ENCODE measurements around the gene PLCG1. TPM values are rescaled to one million over a fixed set of nuclear protein-coding genes. Genes with fewer than 3 reads are reported as not detected.

Gene PLCG1
- total and polyA plus RNA-seq, 9 of the 15 experiments (the other 6 are each of a cell fraction or from before 2014, with no cell fraction given), result 1.7 to 67.0 (median 34.8) TPM

DNA sequence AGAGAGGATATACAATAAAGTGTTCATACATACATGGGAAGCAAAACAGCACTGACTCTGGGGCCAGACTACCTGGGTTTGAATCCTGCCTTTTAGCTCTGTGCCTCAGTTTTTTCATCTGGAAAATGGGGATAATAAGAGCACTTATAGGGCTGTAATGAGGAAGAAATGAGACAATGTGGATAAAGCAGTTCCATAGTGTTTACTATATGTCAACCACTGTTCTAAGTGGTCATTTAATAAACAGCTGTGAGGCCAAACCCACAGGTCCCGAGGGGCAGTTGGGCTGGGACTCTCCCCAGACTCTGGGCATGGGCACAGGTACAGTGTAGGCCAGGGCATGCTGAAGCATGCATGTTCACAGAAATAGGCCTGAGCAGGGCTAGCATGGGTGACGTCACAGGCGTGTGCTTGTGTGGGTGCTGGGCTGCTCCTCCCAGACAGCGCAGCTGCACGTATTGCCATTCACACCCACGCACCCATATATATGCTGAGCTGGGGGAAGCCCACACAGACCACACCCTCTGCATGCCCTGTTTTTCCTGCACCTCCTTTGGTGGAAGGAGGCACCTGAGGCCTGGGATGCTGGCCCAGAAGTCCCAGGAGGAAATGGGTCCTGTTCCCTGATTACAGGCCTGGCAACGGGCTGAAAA, 3.5 kb upstream of the PLCG1 start (continued):
- TF ChIP-seq, protein P1, sequence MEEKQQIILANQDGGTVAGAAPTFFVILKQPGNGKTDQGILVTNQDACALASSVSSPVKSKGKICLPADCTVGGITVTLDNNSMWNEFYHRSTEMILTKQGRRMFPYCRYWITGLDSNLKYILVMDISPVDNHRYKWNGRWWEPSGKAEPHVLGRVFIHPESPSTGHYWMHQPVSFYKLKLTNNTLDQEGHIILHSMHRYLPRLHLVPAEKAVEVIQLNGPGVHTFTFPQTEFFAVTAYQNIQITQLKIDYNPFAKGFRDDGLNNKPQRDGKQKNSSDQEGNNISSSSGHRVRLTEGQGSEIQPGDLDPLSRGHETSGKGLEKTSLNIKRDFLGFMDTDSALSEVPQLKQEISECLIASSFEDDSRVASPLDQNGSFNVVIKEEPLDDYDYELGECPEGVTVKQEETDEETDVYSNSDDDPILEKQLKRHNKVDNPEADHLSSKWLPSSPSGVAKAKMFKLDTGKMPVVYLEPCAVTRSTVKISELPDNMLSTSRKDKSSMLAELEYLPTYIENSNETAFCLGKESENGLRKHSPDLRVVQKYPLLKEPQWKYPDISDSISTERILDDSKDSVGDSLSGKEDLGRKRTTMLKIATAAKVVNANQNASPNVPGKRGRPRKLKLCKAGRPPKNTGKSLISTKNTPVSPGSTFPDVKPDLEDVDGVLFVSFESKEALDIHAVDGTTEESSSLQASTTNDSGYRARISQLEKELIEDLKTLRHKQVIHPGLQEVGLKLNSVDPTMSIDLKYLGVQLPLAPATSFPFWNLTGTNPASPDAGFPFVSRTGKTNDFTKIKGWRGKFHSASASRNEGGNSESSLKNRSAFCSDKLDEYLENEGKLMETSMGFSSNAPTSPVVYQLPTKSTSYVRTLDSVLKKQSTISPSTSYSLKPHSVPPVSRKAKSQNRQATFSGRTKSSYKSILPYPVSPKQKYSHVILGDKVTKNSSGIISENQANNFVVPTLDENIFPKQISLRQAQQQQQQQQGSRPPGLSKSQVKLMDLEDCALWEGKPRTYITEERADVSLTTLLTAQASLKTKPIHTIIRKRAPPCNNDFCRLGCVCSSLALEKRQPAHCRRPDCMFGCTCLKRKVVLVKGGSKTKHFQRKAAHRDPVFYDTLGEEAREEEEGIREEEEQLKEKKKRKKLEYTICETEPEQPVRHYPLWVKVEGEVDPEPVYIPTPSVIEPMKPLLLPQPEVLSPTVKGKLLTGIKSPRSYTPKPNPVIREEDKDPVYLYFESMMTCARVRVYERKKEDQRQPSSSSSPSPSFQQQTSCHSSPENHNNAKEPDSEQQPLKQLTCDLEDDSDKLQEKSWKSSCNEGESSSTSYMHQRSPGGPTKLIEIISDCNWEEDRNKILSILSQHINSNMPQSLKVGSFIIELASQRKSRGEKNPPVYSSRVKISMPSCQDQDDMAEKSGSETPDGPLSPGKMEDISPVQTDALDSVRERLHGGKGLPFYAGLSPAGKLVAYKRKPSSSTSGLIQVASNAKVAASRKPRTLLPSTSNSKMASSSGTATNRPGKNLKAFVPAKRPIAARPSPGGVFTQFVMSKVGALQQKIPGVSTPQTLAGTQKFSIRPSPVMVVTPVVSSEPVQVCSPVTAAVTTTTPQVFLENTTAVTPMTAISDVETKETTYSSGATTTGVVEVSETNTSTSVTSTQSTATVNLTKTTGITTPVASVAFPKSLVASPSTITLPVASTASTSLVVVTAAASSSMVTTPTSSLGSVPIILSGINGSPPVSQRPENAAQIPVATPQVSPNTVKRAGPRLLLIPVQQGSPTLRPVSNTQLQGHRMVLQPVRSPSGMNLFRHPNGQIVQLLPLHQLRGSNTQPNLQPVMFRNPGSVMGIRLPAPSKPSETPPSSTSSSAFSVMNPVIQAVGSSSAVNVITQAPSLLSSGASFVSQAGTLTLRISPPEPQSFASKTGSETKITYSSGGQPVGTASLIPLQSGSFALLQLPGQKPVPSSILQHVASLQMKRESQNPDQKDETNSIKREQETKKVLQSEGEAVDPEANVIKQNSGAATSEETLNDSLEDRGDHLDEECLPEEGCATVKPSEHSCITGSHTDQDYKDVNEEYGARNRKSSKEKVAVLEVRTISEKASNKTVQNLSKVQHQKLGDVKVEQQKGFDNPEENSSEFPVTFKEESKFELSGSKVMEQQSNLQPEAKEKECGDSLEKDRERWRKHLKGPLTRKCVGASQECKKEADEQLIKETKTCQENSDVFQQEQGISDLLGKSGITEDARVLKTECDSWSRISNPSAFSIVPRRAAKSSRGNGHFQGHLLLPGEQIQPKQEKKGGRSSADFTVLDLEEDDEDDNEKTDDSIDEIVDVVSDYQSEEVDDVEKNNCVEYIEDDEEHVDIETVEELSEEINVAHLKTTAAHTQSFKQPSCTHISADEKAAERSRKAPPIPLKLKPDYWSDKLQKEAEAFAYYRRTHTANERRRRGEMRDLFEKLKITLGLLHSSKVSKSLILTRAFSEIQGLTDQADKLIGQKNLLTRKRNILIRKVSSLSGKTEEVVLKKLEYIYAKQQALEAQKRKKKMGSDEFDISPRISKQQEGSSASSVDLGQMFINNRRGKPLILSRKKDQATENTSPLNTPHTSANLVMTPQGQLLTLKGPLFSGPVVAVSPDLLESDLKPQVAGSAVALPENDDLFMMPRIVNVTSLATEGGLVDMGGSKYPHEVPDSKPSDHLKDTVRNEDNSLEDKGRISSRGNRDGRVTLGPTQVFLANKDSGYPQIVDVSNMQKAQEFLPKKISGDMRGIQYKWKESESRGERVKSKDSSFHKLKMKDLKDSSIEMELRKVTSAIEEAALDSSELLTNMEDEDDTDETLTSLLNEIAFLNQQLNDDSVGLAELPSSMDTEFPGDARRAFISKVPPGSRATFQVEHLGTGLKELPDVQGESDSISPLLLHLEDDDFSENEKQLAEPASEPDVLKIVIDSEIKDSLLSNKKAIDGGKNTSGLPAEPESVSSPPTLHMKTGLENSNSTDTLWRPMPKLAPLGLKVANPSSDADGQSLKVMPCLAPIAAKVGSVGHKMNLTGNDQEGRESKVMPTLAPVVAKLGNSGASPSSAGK (IDR thresholded peaks at IDR 0.05), result no peak
- TF ChIP-seq FOXK1 (CRISPR knock-in tag; IDR thresholded peaks at IDR 0.05; ENCODE audit: borderline replicate concordance) (no peak), ARID2 (IDR thresholded peaks at IDR 0.05) (no peak), KDM1A (IDR thresholded peaks at IDR 0.05) (peak in 1 of 2 experiments; percentile 81), NFYB (IDR thresholded peaks at IDR 0.05; ENCODE audit: extremely low read depth, insufficient read length) (no peak), HLTF (IDR thresholded peaks at IDR 0.05) (no peak), EGR1 (conservative IDR thresholded peaks at IDR 0.05) (peak; percentile 94), HNRNPH1 (optimal IDR thresholded peaks at IDR 0.05; ENCODE audit: low read depth, low read length) (no peak), ASH1L (IDR thresholded peaks at IDR 0.05; ENCODE audit: borderline replicate concordance, low read depth, partially characterized antibody) (no peak)
